WTC11 (cell line): ENCODE results near the gene PPM1E. TPM values are rescaled to one million over a fixed set of nuclear protein-coding genes. Genes with fewer than 3 reads are reported as not detected.

Source experiments
- ATAC-seq: fragments of 200-7000 bp; cut with Tn5 transposase; 2 replicates; pipeline ENCODE4 v1.10.0; 2021; ENCODE audit warnings: mild to moderate bottlenecking, moderate library complexity
- CTCF ChIA-PET: fragments of 300-600 bp; sonication (Branson Sonifier 250); formaldehyde crosslinking; loops from one replicate; lab custom pipeline; 2021; ENCODE audit warnings: antibody characterized with exemption; lab: Charles Lee
- POLR2A ChIA-PET: fragments of 350-600 bp; sonication (Branson Sonifier 250); formaldehyde crosslinking; loops from one replicate; lab custom pipeline; 2021; ENCODE audit warnings: antibody characterized with exemption; lab: Charles Lee
- DNase-seq: peaks from one replicate; pipeline ENCODE4 v3.0.0; 2021; ENCODE audit warnings: low spot score
- H3K27ac Mint-ChIP-seq: 2 replicates; pipeline ENCODE4 v1.8.0; 2021; ENCODE audit warnings: mixed read lengths
- H3K27me3 Mint-ChIP-seq: 2 replicates; pipeline ENCODE4 v1.8.0; 2021; ENCODE audit warnings: low read depth, mild to moderate bottlenecking, moderate library complexity, mixed read lengths
- H3K36me3 Mint-ChIP-seq: 2 replicates; pipeline ENCODE4 v1.8.0; 2021; ENCODE audit warnings: mixed read lengths
- H3K4me1 Mint-ChIP-seq: 2 replicates; pipeline ENCODE4 v1.8.0; 2022; ENCODE audit warnings: mixed read lengths
- H3K4me3 Mint-ChIP-seq: 2 replicates; pipeline ENCODE4 v1.8.0; 2021; ENCODE audit warnings: mild to moderate bottlenecking, moderate library complexity, mixed read lengths
- H3K9me3 Mint-ChIP-seq: 2 replicates; pipeline ENCODE4 v1.8.0; 2021; ENCODE audit warnings: mixed read lengths
- AFF4 ChIP-seq: sonication (generic); formaldehyde crosslinking; IDR thresholded peaks from 2 replicates; pipeline ENCODE4 v1.8.1; 2023; ENCODE audit warnings: mild to moderate bottlenecking, missing genetic modification reagents, borderline replicate concordance
- AR ChIP-seq: fragments of 250-450 bp; sonication (Bioruptor Pico); IDR thresholded peaks from 2 replicates; pipeline ENCODE4 v1.9.0; 2021; ENCODE audit warnings: mild to moderate bottlenecking
- ARID4B ChIP-seq: sonication (generic); formaldehyde crosslinking; IDR thresholded peaks from 2 replicates; pipeline ENCODE4 v1.8.0; 2023; ENCODE audit warnings: missing genetic modification reagents, mild to moderate bottlenecking, borderline replicate concordance
- ATF6 ChIP-seq: sonication (generic); formaldehyde crosslinking; IDR thresholded peaks from 2 replicates; pipeline ENCODE4 v1.8.1; 2023; ENCODE audit warnings: mild to moderate bottlenecking, missing genetic modification reagents
- CREB1 ChIP-seq: sonication (generic); formaldehyde crosslinking; IDR thresholded peaks from 2 replicates; pipeline ENCODE4 v1.8.0; 2023; ENCODE audit warnings: mild to moderate bottlenecking, missing genetic modification reagents
- CREM ChIP-seq: sonication (generic); formaldehyde crosslinking; IDR thresholded peaks from 2 replicates; pipeline ENCODE4 v1.8.1; 2022; ENCODE audit warnings: mild to moderate bottlenecking, missing genetic modification reagents, moderate library complexity
- EMX1 ChIP-seq: fragments of 250-450 bp; sonication (Bioruptor Pico); IDR thresholded peaks from 2 replicates; pipeline ENCODE4 v1.8.0; 2021; ENCODE audit warnings: mild to moderate bottlenecking
- FOXJ3 ChIP-seq: sonication (generic); formaldehyde crosslinking; IDR thresholded peaks from 2 replicates; pipeline ENCODE4 v1.9.0; 2021; ENCODE audit warnings: missing genetic modification reagents, mild to moderate bottlenecking, borderline replicate concordance
- GTF2I ChIP-seq: fragments of 250-450 bp; sonication (Bioruptor Pico); conservative IDR thresholded peaks from 2 replicates; pipeline ENCODE4 v1.4.0; 2021; ENCODE audit warnings: mild to moderate bottlenecking
- HMGA2 ChIP-seq: fragments of 250-450 bp; sonication (Bioruptor Pico); IDR thresholded peaks from 2 replicates; pipeline ENCODE4 v1.4.0; 2021; ENCODE audit warnings: mild to moderate bottlenecking, moderate library complexity
- JAZF1 ChIP-seq: fragments of 250-450 bp; sonication (Bioruptor Pico); IDR thresholded peaks from 2 replicates; pipeline ENCODE4 v1.9.0; 2021; ENCODE audit warnings: moderate library complexity, mild to moderate bottlenecking, inconsistent platforms
- MLX ChIP-seq: sonication (generic); formaldehyde crosslinking; IDR thresholded peaks from 2 replicates; pipeline ENCODE4 v1.8.1; 2023; ENCODE audit warnings: mild to moderate bottlenecking, missing genetic modification reagents, moderate library complexity
- SMAD3 ChIP-seq: sonication (generic); formaldehyde crosslinking; IDR thresholded peaks from 2 replicates; pipeline ENCODE4 v1.8.0; 2022; ENCODE audit warnings: missing genetic modification reagents, mild to moderate bottlenecking, borderline replicate concordance
- ZBTB43 ChIP-seq: sonication (generic); formaldehyde crosslinking; IDR thresholded peaks from 2 replicates; pipeline ENCODE4 v1.8.1; 2023; ENCODE audit warnings: mild to moderate bottlenecking, missing genetic modification reagents
- ZNF281 ChIP-seq: sonication (generic); formaldehyde crosslinking; IDR thresholded peaks from 2 replicates; pipeline ENCODE4 v1.8.0; 2023; ENCODE audit warnings: mild to moderate bottlenecking, missing genetic modification reagents
- ZNF425 ChIP-seq: fragments of 250-450 bp; sonication (Bioruptor Pico); conservative IDR thresholded peaks from 2 replicates; pipeline ENCODE4 v1.9.0; 2021; ENCODE audit warnings: mild to moderate bottlenecking
- total RNA-seq: library from RNA; stranded (reverse); gene quantifications from 3 replicates; pipeline ENCODE4 v1.2.3, GENCODE V29; 2021

The PPM1E gene
- total RNA-seq, 1 experiment from 2014 or later, result 8.1 TPM

GRCh38 chr17:58999500-58999899 is 243.8 kb downstream of the PPM1E start (continued):
- TF ChIP-seq SMAD3 (CRISPR knock-in tag), result no peak
- no peak for TF ChIP-seq AR (CRISPR knock-in tag)
- TF ChIP-seq ZBTB43 (CRISPR knock-in tag), result no peak
- no peak for TF ChIP-seq HMGA2
- no peak for TF ChIP-seq GTF2I (CRISPR knock-in tag)
- no peak for TF ChIP-seq EMX1 (CRISPR knock-in tag)
- no peak for TF ChIP-seq ARID4B

GRCh38 chr17:59000022-59000421 is 244.4 kb downstream of the PPM1E start:
- ChIA-PET POLR2A (no interaction called here), CTCF (no interaction called here)
- DNase-seq (no peak), ATAC-seq (no peak)
- H3K4me3 Mint-ChIP-seq, result no peak overlapping the region
- H3K36me3 Mint-ChIP-seq, result peaks cover 30% of the 10 kb centered on the region
- no peak overlapping the region for H3K27ac Mint-ChIP-seq
- H3K4me1 Mint-ChIP-seq, result peaks cover 6% of the 10 kb centered on the region
- H3K27me3 Mint-ChIP-seq, result no peaks in the 10 kb centered on the region
- no peaks in the 10 kb centered on the region for H3K9me3 Mint-ChIP-seq
- TF ChIP-seq CREM (CRISPR knock-in tag), result no peak
- TF ChIP-seq ZNF425 (CRISPR knock-in tag), result no peak
- TF ChIP-seq EMX1 (CRISPR knock-in tag), result no peak
- TF ChIP-seq MLX (CRISPR knock-in tag), result no peak
- TF ChIP-seq CREB1 (CRISPR knock-in tag), result no peak
- no peak for TF ChIP-seq JAZF1 (CRISPR knock-in tag)
- no peak for TF ChIP-seq FOXJ3
- TF ChIP-seq ZNF281 (CRISPR knock-in tag), result no peak
- TF ChIP-seq ATF6 (CRISPR knock-in tag), result no peak
- TF ChIP-seq AFF4, result no peak
